IPS-NIHi7 (cell line): ENCODE measurements around the gene RBBP8.
"Not testable (repeated sequence)": the region's sequence is repeated elsewhere in the genome, so short reads cannot be mapped to it uniquely, and the experiment has no call there.

Experiments used
- DNase-seq: peaks from one replicate; pipeline ENCODE4 v3.0.0; 2012; ENCODE audit warnings: mixed read lengths; ENCODE audit errors: extremely low spot score

Gene RBBP8

DNA sequence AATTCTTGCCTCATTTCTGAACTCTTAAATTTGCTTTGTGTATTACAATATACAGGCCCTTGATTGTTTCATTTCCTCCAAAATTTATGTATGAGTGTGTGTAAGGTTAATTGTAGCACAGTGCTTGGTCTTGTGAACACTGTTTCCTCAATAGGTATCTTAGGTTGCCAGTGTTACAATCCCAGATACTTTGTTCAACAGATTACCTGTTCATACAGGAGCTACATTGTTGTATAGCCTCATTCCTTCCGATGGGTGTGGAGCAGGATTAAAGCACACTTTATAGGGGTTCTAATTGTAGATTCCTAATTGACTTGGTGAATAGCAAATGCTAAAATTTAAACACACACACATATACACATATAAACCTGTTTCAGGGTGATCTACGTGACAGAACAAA is 10.7 kb downstream of the RBBP8 start:
- no peak for DNase-seq

DNA sequence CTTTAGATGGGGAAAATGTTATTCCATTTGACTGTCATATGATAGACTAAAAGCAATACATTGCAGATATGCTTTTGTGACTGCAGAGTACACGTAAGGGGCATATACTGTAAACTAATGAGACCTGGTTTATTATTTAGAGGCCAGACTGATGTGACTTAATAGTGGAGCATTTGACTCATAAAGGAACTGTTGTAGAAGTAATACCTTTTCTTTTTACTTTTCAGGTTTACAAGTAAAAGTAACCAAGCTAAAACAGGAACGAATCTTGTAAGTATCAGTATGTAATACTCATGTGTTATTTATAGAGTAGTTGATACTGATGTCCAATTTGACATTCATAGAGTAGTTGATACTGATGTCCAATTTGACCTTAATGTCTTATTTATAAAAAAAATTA is 13.1 kb downstream of the RBBP8 start:
- no peak for DNase-seq

DNA sequence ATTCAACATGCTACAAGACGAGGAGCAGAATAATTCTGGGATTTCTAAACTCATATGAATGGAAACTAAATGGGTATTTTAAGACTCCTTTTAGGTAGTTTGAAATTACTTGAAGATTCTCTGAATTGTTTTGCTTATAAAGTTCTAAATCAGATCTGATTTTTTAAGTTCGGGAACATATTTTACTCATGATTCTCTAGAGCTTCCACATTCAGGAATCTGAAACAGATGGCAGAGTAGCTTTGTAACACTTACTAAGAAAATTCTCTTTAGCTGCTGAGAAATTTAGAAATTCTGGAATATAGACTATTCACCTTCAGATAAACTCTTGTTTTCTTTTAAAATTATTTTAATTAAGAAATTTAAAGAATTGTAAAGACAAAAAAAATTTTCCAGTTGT is 13.7 kb downstream of the RBBP8 start:
- DNase-seq, result no peak

DNA sequence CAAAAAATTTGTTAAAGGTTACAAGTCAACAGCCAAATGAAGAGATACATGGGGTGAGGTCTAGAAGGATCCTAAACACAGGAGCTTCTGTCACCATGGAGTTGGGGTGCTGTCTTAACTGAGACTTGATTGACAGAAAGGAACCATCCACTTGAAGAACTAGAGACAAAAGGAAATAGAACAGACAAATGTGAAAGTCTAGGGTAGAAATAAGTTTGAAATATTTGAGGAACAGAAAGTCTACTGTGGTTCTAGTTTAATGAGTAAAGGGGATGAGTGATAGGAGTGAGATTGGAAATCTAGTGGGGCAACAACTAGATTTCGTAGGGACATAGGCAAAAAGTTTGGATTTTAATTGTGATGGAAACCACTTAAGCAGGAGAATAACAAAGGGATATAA is 18.7 kb downstream of the RBBP8 start:
- DNase-seq, result no peak

DNA sequence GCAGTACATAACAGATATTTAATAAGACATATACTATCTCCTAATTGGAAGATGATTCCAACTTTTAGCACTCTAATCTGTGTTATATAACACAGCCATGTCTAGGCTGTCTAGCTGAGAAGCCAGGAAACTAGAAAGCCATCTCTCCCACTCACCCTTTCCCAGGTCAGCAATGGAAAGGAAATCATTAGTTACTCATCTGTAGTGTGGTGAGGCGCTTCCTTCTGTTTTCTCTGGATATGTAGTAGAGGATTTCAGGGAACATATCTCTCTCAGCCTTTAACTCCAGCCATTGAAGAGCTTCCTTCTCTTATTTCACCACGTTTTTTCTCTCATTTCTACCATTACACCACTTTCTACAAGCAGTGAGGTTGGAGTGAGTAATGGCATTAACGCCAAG is 19.4 kb downstream of the RBBP8 start:
- DNase-seq, result no peak

DNA sequence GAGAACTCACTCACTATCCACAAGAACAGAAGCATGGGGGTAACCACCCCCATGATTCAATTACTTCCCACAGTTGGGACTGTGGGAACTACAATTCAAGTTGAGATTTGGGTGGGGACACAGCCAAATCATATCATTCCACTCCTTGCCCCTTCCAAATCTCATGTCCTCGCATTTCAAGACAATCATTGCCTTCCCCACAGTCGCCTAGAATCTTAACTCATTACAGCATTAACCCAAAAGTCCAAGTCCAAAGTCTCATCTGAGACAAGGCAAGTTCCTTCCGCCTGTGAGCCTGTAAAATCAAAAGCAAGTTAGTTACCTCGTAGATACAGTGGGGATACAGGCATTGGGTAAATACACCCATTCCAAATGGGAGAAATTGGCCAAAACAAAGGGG is 20.9 kb downstream of the RBBP8 start:
- DNase-seq, result not testable (repeated sequence)

DNA sequence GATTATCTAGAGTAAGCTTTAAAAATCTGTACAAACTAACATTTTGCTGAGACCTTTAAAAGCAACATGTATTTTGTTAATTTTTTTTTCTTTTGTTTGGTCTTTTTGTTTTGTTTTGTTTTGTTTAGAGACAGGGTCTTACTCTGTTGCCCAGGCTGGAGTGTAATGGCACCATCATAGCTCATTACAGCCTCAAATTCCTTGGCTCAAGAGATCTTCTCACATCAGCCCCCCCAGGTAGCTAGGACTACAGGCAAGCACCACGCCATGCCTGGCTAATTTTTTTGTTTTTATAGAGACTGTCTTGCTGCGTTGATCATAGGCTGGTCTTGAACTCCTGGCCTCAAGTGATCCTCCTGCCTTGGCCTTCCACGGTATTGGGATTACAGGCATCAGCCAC is 23.1 kb downstream of the RBBP8 start:
- no peak for DNase-seq

DNA sequence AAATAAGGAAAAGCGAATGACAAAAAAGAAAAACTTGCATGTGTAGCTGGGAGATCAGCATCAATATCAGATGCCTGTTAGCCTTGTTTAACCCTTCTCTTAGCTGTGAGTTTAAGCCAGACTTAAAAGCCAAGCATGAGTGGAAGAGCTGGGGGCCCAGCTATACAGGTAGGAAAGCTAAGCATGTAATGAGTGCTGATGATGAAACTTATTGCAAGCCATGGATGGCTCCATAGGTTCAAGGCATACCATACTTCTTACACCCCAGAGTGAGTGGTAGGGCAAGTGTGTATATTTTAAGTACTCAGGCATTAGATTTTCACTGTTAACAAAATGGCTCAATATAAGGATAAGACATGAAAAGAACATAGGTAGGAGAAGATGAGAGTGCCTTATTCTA is 28.0 kb downstream of the RBBP8 start:
- DNase-seq, result no peak

DNA sequence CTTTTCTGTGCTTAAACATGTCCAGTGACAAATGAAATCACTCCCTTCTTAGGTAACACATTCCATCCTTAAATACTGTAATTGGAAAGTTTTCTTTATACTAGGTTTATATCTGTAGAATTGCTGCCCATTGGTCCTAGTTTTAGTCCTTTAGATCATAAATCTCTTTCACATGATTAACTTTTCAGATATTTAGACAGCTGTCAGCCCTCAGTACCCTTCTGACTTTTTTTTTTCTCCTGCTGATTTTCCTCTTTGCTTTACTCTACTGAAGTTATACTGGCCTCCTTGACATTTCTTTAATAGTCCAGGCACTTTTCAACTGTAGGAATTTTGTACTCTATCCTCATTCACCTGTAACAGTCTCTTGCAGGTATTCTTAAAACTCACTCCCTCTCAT is 28.9 kb downstream of the RBBP8 start:
- DNase-seq, result no peak

DNA sequence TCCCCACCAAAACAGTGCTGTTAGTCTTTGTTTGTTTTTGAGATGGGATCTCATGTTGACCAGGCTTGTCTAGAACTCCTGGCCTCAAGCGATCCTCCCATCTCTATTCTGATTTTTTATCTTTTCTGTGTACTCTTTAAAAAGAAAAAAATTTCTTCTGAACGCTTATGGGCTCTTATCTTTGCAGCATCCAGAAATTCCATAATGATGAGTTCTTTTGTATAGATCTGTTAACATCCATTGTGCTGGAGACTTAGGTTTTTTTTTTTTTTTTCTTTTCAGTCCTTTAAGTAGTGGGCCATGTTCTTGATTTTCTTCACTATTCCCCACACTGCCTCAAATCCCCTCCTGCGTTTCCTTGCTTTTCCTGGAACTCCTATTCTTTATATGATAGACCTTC is 31.0 kb downstream of the RBBP8 start:
- no peak for DNase-seq

DNA sequence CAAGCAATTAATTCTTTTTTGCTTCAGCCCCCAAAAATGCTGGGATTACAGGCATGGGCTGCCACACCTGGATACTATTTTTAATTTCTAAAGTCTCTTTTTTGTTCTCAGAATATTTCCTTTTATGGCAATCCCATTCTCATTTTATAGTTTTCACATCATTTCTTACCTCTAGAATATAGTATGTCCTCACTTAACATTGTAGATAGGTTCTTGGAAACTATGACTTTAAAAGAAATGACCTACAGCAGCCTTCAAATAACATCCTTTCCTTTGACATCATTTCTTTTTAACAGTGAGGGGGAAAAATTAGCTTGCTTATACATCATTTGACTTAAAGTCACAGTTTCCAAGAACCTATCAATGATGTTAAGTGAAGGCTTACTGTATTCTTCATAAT is 31.6 kb downstream of the RBBP8 start:
- DNase-seq, result no peak

DNA sequence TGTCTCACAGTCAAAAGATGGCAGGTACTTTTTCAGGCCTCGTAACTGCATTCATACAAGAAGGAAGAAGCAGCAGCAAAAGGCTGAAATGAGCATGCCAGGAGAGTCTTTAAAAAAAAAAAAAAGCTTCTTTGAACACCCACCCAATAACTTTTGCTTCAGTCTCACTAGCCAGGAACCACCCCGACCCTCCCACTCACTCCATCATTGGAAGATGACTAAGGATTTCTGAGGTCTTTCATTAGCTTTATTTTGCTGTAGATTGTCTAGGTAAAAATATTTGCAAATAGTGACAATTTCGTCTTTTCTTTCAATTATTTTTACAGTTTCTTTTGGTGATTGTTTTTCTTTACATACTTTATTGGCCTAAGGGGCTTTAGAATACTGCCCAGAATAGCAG is 37.9 kb downstream of the RBBP8 start:
- no peak for DNase-seq

DNA sequence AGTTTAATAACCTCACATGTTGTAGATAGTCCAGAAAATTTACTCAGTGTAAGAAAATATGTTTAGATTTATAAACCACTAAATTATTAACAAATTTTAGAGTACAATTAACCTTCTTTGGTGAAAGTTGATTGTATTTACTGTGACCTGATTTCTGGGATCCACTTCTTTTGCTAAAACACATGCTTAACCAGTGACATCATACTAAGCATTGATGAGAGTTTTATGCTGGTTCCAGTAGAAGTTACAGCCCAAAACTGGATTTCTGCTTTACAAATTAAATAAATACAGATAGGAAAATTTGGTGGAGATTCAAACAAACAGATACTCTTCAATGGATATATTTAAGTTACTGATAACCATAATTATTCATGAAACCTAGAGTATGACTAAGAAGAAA is 40.9 kb downstream of the RBBP8 start:
- no peak for DNase-seq

DNA sequence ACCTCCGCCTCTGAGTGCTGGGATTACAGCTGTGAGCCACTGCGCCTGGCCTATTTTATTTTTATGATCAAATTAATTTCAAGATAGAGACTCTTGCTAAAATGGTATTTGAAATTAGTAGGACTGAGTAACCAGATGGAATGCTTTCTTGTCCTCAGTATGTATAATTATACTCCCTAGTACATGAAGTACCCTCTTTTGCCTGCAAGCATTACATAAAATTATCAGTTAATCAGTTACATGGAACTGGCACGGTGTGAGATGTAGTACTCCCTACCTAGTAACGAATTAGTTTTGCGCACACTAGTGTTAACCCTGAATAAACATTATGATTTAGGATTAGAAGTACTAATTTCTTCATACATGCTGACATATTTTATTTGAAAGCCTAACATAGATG is 41.6 kb downstream of the RBBP8 start:
- no peak for DNase-seq

DNA sequence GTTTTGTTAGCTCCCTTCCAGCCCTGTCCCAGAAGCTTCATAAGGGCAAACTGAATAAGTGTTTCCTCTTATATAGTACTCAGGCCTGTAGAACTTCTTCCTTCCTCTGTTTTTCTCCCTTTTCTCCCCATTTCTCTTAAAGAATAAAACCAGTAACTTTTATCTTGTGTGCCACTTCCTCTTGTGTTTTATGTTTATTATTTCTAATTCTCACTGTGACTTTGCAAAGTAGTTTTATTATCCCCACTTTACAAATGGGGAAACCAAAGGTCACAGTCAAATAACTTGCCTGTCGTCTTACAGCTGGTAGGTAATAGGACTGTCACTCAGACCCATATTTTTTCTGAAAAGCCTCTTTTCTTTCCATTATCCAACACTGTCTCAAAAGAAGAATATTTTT is 42.4 kb downstream of the RBBP8 start:
- DNase-seq, result no peak

DNA sequence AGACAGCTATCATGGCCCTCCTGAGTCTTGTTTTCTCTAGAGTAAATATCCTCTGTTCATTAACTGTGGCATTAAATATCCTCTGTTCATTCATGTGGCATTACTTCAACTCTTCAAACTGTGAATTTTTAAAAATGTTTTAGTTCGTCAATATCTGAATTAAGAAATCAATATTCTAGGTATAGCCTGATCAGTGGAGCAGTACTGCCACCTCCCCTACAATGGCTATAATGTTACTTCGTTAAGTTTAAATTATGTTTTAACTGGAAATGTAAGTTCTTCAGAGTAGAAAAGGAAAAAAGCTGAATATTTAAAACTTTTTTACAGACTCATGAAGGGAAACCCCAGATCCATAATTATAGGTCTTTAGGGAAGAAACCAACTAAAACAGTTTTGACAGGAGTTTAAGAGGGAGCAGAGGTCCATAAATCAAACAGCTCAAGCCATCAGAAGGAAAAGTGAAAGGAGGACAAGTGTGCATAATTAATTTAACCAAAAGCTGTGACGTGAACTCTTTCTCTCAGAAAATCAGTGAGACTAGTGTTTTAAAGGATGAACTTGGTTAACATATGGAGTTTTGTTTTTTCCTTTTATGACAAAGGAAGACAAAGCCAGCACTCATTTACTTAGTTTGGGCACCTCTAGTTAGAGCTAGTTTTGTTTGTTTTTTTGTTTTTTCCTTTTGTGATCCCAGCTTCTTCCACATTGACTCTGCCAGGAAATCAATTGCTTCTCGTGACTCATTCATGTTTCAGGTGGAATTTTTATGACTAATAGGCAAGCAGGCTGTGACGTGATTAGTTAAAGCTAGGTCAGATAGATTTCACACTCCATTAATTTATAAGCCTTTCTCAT is 44.9 kb downstream of the RBBP8 start:
- DNase-seq, result no peak

DNA sequence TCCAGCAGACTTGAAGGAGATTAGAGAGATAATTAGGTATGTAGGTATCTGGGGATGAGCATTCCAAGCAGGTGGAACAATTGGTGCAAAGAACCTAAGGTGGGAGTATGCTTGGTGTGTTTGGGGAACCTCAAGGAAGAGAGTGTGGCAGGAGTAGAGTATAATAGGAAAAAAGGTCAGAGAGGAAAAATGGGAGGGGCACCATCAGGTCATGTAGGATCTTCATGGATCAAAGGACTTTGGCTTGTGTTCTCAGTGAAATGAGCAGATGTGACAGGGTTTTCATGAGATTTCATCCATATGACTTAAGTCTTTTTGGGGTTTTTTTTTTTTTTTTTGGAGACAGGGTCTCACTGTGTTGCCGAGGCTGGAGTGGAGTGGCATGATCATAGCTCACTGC is 47.3 kb downstream of the RBBP8 start:
- no peak for DNase-seq

DNA sequence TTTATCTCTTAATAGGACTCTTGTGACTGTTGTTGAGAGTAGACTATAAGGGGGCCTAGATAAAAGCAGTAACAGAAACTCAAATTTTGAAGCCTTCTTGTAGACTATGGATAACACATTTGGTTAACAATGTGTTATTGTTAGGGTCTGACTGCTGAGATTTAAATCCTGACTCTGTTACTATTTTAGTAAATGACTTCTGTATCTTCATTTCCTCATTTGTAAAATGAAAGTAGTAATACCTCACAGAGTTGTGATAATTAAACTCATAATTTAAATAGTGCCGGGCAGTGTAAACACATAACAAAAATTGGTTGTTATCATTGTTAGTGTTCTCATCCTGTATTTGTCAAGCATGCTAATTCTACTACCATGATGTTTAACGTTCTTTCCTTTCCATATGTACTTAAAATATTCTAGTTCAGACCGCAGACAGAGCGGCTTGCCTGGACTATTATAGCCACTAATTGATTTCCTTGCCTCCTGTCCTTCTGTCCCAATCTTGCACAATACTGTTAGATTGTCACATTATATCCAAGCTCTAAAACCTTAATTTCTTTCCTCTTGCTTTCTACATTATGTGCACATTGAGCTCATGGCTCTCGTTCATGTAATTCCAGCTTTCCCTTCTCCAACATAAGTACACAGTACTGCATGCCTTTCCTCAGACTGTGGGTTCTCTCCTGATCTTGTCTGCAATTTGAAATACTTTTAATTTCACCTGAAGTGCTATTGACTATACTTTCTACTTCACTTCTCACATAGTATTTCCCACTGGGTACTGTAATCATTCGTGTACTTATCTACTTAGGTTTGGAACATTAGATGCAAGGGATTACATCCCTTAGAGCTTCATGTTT is 48.4 kb downstream of the RBBP8 start:
- no peak for DNase-seq

DNA sequence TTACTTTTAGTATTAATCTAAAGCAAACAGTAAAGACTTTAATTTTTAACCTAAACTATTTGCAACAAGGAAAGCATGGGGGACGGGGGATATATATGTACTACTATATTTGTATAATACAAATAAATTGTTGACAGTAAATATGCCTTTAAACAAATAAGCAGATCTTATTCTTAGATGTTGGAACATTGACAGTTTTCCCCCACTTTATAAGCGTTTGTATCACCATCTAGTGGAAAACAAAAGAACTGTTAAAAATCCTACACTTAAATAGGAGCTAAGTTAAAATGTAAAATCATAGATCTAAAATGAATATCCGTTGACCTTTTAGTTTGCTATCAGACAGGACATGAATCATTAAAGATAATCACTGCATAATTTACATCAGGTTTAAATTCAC is 50.0 kb downstream of the RBBP8 start:
- no peak for DNase-seq

DNA sequence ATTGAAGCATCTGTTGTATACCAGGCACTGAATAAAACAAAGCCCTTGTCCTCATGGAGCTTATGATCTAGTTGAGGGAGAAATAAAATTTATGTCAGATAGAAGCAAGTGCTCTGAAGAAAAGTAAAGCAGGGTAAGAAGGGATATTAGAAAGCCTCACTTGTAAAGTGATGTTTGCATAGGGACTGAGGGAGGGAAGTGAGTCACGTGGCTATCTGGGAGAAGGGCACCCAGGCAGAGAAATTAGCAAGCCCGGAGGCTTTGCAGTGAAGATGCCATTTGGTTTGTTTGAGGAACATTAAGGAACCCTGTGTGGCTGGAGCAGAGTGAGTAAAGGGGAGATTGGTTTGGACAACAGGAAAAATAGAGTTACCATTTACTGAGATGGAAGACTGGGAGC is 52.1 kb downstream of the RBBP8 start:
- no peak for DNase-seq

DNA sequence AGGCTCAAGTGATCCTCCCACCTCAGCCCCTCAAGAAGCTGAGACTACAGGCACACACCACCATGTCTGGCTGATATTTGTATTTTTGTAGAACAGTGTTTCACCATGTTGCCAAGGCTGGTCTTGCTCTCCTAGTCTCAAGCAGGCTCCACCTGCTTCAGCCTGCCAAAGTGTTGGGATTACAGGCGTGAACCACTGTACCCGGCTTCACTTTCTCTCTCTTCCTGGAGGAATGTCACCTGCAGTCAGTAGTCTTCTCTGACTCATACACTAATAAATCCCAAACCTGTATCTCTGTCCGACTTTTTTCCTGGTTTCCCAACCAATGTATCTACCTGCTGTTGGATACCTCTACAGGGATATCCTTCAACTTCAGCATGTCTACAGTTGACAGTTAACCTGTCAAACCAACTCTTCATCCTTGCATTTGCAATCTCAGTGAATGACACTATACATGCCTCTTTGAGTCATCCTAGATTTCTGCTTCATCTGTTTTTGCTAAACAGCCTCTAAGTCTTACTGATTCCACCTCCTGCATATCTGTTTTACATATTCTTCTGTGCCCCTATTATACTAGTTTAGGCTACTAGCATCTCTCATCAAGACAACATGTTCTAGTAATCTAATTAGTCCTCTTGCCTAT is 54.5 kb downstream of the RBBP8 start:
- no peak for DNase-seq

DNA sequence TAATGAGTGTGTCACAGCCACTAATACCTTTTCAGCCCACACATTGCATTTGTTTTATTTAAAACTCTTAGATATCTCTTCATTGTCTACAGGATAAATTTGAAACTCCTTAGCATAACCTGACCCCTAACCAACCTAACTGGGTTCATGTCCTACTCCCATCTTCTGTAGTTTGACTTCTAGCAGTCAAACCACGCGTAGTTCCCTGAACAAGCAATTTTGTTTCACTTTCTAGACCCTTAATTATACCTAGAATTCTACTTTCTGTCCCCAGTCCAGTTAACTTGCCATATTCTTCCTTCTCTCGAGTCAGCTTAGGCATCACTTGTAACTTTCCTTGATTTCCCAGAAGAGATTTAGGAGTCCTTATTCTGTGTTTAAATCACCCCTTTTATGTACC is 55.1 kb downstream of the RBBP8 start:
- no peak for DNase-seq

DNA sequence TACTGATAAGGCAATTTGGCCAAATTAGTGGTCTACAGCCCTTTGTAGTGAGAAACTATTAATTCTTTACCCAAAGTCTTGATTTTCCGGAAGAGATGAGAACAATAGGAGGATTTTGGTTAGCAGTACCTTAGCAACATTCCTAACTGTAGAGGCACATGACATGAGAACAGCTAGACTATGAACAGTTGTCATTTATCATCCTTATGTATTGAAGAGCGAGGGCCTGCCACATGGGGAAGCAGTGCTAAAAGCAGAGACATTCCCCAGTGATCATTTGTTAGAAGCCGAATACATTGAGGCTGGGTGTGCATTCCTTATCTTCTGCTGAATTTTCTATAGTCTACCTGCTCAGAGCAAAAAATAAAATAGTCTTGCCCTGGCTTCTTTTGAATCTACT is 65.2 kb downstream of the RBBP8 start:
- DNase-seq, result no peak
